H1 (cell line): Measurements from ENCODE around the gene R3HDM2. TPM values are rescaled to one million over a fixed set of nuclear protein-coding genes. Genes with fewer than 3 reads are reported as not detected.

Experiments
- CTCF ChIA-PET: fragments of 300-600 bp; sonication (Branson Sonifier 250); formaldehyde crosslinking; loops from one replicate; lab custom pipeline; 2021; ENCODE audit not compliant: partially characterized antibody; lab: Charles Lee
- POLR2A ChIA-PET: fragments of 300-600 bp; sonication (Branson Sonifier 250); formaldehyde crosslinking; loops from one replicate; lab custom pipeline; 2021; ENCODE audit warnings: inconsistent platforms; ENCODE audit not compliant: partially characterized antibody; lab: Charles Lee
- DNase-seq, 2 experiments: peaks; one replicate each; pipeline versions ENCODE4 v3.0.0 to v3.0.0-alpha.2; 2010 to 2022; ENCODE audit warnings: low spot score in 2 of 2, low read depth in 1 of 2, mixed read lengths in 1 of 2
- FAIRE-seq: peaks from 2 replicates; lab custom pipeline; 2011; peaks lifted over from hg19 to GRCh38; lab: Jason Lieb, UNC
- H2AFZ ChIP-seq: 2 replicates; pipeline ENCODE4 v1.8.1; 2012; ENCODE audit warnings: low read length, inconsistent platforms
- H2AK5ac ChIP-seq: 2 replicates; pipeline ENCODE4 v1.6.1; 2013; ENCODE audit warnings: low read depth, low read length
- H2BK120ac ChIP-seq: replicated peaks from 2 replicates; pipeline ENCODE3; 2013; ENCODE audit warnings: low read depth, low read length, inconsistent platforms
- H2BK12ac ChIP-seq: 2 replicates; pipeline ENCODE4 v1.6.1; 2013; ENCODE audit warnings: low read depth, low read length
- H2BK15ac ChIP-seq: 2 replicates; pipeline ENCODE4 v1.6.1; 2013; ENCODE audit warnings: low read length
- H2BK20ac ChIP-seq: 2 replicates; pipeline ENCODE4 v1.6.1; 2013; ENCODE audit warnings: low read length
- H2BK5ac ChIP-seq: 2 replicates; pipeline ENCODE4 v1.6.1; 2013; ENCODE audit warnings: low read depth, low read length
- H3K14ac ChIP-seq: 2 replicates; pipeline ENCODE4 v1.6.1; 2013; ENCODE audit warnings: inconsistent platforms; ENCODE audit not compliant: insufficient read length
- H3K18ac ChIP-seq: 2 replicates; pipeline ENCODE4 v1.6.1; 2013; ENCODE audit warnings: low read length; ENCODE audit errors: extremely low read depth
- H3K23ac ChIP-seq: 2 replicates; pipeline ENCODE4 v1.6.1; 2013; ENCODE audit warnings: inconsistent platforms; ENCODE audit not compliant: insufficient read length
- H3K23me2 ChIP-seq: 2 replicates; pipeline ENCODE4 v1.6.1; 2013; ENCODE audit warnings: low read depth, low read length
- H3K27ac ChIP-seq: 2 replicates; pipeline ENCODE4 v1.6.1; 2011; ENCODE audit warnings: low read depth, low read length, inconsistent platforms
- H3K27me3 ChIP-seq, 4 experiments: replicated peaks in 1 of 4; 1 replicate in 1 of 4; 2 replicates in 3 of 4; pipeline versions ENCODE4 v1.6.1 to v1.8.1; 2011 to 2013; ENCODE audit warnings: low read length in 3 of 4, mild to moderate bottlenecking in 3 of 4, inconsistent platforms in 2 of 4, mixed read lengths in 2 of 4, moderate library complexity in 1 of 4; ENCODE audit not compliant: control insufficient read depth in 3 of 4, insufficient read depth in 3 of 4; ENCODE audit errors: extremely low read depth in 1 of 4
- H3K36me3 ChIP-seq, 4 experiments: 2 replicates each; pipeline versions ENCODE4 v1.6.1 to v1.8.1; 2011 to 2013; ENCODE audit warnings: mild to moderate bottlenecking in 4 of 4, low read length in 3 of 4, moderate library complexity in 2 of 4, control low read depth in 1 of 4, inconsistent platforms in 1 of 4; ENCODE audit not compliant: insufficient read depth in 4 of 4, control insufficient read depth in 2 of 4
- H3K4ac ChIP-seq: replicated peaks from 2 replicates; pipeline ENCODE3; 2013; ENCODE audit warnings: low read length, low read depth, mixed read lengths, inconsistent platforms; ENCODE audit not compliant: insufficient read length
- H3K4me1 ChIP-seq, 4 experiments: replicated peaks in 1 of 4; 1 replicate in 1 of 4; 2 replicates in 3 of 4; pipeline versions ENCODE4 v1.6.1 to v1.8.1; 2011 to 2013; ENCODE audit warnings: low read length in 3 of 4, inconsistent platforms in 2 of 4, mixed read lengths in 1 of 4; ENCODE audit not compliant: insufficient read depth in 4 of 4, control insufficient read depth in 3 of 4
- H3K4me2 ChIP-seq, 2 experiments: 2 replicates each; pipeline versions ENCODE4 v1.6.1 to v1.8.1; 2011 to 2013; ENCODE audit warnings: low read depth in 2 of 2, low read length in 2 of 2, control low read depth in 1 of 2, inconsistent platforms in 1 of 2, mild to moderate bottlenecking in 1 of 2; ENCODE audit not compliant: insufficient read depth in 1 of 2
- H3K4me3 ChIP-seq, 4 experiments: fragments of 200-600, 300-600 bp in 1 of 4; sonication (generic), shearing (Covaris generic), sonication (Bioruptor Twin) in 1 of 4; 2 replicates each; pipeline versions ENCODE4 v1.5.1 to v1.8.1; 2011 to 2016; ENCODE audit warnings: low read length in 4 of 4, low read depth in 3 of 4, control low read depth in 2 of 4, inconsistent platforms in 2 of 4, mild to moderate bottlenecking in 2 of 4, mixed read lengths in 1 of 4, moderate library complexity in 1 of 4; ENCODE audit not compliant: insufficient read depth in 2 of 4; ENCODE audit errors: extremely low read depth in 1 of 4
- H3K56ac ChIP-seq: replicated peaks from 2 replicates; pipeline ENCODE3; 2013; ENCODE audit warnings: low read depth, mild to moderate bottlenecking, mixed read lengths, low read length, inconsistent platforms; ENCODE audit not compliant: insufficient read length
- H3K79me1 ChIP-seq: 2 replicates; pipeline ENCODE4 v1.6.1; 2013; ENCODE audit warnings: low read depth, low read length, control low read depth
- H3K79me2 ChIP-seq, 2 experiments: 2 replicates each; pipeline versions ENCODE4 v1.6.1 to v1.8.1; 2012 to 2013; ENCODE audit warnings: low read length in 2 of 2, mild to moderate bottlenecking in 2 of 2, inconsistent platforms in 1 of 2; ENCODE audit not compliant: insufficient read depth in 2 of 2, control insufficient read depth in 1 of 2
- H3K9ac ChIP-seq, 4 experiments: replicated peaks in 1 of 4; 1 replicate in 1 of 4; 2 replicates in 3 of 4; pipeline versions ENCODE4 v1.6.1 to v1.8.1; 2011 to 2013; ENCODE audit warnings: low read depth in 3 of 4, low read length in 3 of 4, control low read depth in 2 of 4, mild to moderate bottlenecking in 2 of 4, moderate library complexity in 2 of 4, inconsistent platforms in 1 of 4; ENCODE audit errors: extremely low read depth in 1 of 4
- H3K9me3 ChIP-seq, 2 experiments: 2 replicates each; pipeline versions ENCODE4 v1.6.1 to v1.8.1; 2012 to 2013; ENCODE audit warnings: mild to moderate bottlenecking in 2 of 2, moderate library complexity in 2 of 2, control low read depth in 1 of 2, inconsistent platforms in 1 of 2, low read depth in 1 of 2, low read length in 1 of 2, mixed read lengths in 1 of 2; ENCODE audit not compliant: insufficient read depth in 2 of 2
- H4K20me1 ChIP-seq, 2 experiments: replicated peaks in 1 of 2; 2 replicates each; pipeline versions ENCODE3 to v1.8.1; 2011 to 2013; ENCODE audit warnings: inconsistent platforms in 2 of 2, low read length in 2 of 2, mild to moderate bottlenecking in 1 of 2; ENCODE audit not compliant: insufficient read depth in 2 of 2, control insufficient read depth in 1 of 2
- H4K5ac ChIP-seq: 2 replicates; pipeline ENCODE4 v1.6.1; 2013; ENCODE audit warnings: low read length, low read depth, mixed read lengths, inconsistent platforms; ENCODE audit not compliant: insufficient read length
- H4K8ac ChIP-seq: 2 replicates; pipeline ENCODE4 v1.8.0; 2013; ENCODE audit warnings: mild to moderate bottlenecking, moderate library complexity, low read length, inconsistent platforms; ENCODE audit not compliant: insufficient read depth; ENCODE audit errors: extremely low read depth
- H4K91ac ChIP-seq: replicated peaks from 2 replicates; pipeline ENCODE3; 2013; ENCODE audit warnings: low read length, mixed read lengths, inconsistent platforms; ENCODE audit not compliant: insufficient read length
- CREB1 ChIP-seq: IDR thresholded peaks from 2 replicates; pipeline ENCODE4 v1.6.1; 2012; ENCODE audit warnings: inconsistent platforms
- RBBP5 ChIP-seq: IDR thresholded peaks from 2 replicates; pipeline ENCODE4 v1.7.1; 2012; ENCODE audit warnings: low read depth, mild to moderate bottlenecking, inconsistent platforms, low read length, moderate library complexity, borderline replicate concordance
- ZNF274 ChIP-seq: IDR thresholded peaks from 2 replicates; pipeline ENCODE4 v1.7.0; 2012; ENCODE audit warnings: low read length, borderline replicate concordance; ENCODE audit errors: extremely low read depth
- WGBS, 2 experiments: shearing (Covaris generic) in 1 of 2; methylation state at CpG; one replicate each; pipeline versions ENCODE4 v1.1.6 to v1.1.7; 2013 to 2015; ENCODE audit warnings: low lambda C conversion rate in 2 of 2, mixed read lengths in 2 of 2, inconsistent platforms in 1 of 2, low coverage in 1 of 2, missing lambda C conversion rate in 1 of 2; ENCODE audit not compliant: insufficient replicate concordance in 2 of 2, insufficient coverage in 1 of 2, insufficient read length in 1 of 2; ENCODE audit errors: extremely low coverage in 1 of 2, missing lambda C conversion rate in 1 of 2; 5-methylcytosine and 5-hydroxymethylcytosine counted together
- polyA plus RNA-seq, 7 experiments: library from polyadenylated mRNA; depleted of rRNA in 3 of 7; stranded (reverse) in 5 of 7; unstranded in 2 of 7; fragments of >200 nt in 5 of 7; fragments of 200-250 nt in 2 of 7; gene quantifications; 1 replicate in 5 of 7; 2 replicates in 1 of 7; 4 replicates in 1 of 7; pipeline versions ENCODE4 v1.2.1 to v1.2.3, GENCODE V29; 2011 to 2013; ENCODE audit warnings: missing spikeins in 2 of 7, mixed read lengths in 2 of 7
- total RNA-seq: library from RNA; stranded (reverse); fragmentation: NEBNext Ultra II Directional; extraction: Animal tissue kit (Norgen Biotek cat#: 25700); gene quantifications from 2 replicates; pipeline ENCODE4 v1.2.1, GENCODE V29; 2021
- TF ChIP-seq, protein P1 (sequence below): IDR thresholded peaks from 2 replicates; pipeline ENCODE4 v1.6.1; 2012; ENCODE audit warnings: inconsistent platforms

The R3HDM2 gene
- total and polyA plus RNA-seq, 2 of the 8 experiments (the other 6 are each of a cell fraction or from before 2014, with no cell fraction given), result 25.6 to 27.0 TPM

DNA sequence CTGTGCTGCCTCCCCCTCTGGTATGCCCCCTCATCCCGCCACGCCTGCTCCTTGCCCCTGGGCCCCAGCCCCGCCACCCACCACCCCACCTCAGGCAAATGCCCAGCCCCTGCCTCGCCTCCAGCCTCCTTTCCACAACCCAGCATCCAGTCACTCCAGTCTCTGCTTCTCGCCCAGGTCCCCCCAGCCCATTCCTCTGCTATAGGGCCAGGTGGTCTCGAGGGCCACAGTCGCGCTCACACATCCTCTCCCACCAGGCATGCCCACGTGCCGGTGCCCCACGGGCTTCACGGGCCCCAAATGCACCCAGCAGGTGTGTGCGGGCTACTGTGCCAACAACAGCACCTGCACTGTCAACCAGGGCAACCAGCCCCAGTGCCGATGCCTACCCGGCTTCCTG lies 220.4 kb downstream of the R3HDM2 start:
- Histone ChIP-seq H3K9me3 (no peaks in the 10 kb centered on the region), H3K27me3 (peaks cover 10 to 18% (median 17%) of the 10 kb centered on the region in 4 experiments), H3K9ac (no peak overlapping the region), H3K18ac (no peak overlapping the region), H3K4me2 (no peak overlapping the region), H2BK5ac (no peak overlapping the region), H2AFZ (no peak overlapping the region), H4K5ac (no peak overlapping the region), H3K23ac (no peak overlapping the region), H4K8ac (no peak overlapping the region), H3K79me2 (no peaks in the 10 kb centered on the region), H3K79me1 (no peaks in the 10 kb centered on the region), H4K91ac (no peak overlapping the region), H3K56ac (no peak overlapping the region), H3K14ac (no peak overlapping the region), H2AK5ac (no peak overlapping the region), H3K4ac (no peak overlapping the region), H2BK120ac (no peak overlapping the region), H3K4me3 (no peak overlapping the region), H3K23me2 (no peaks in the 10 kb centered on the region), H2BK12ac (no peak overlapping the region), H2BK15ac (no peak overlapping the region), H3K36me3 (peaks cover 16 to 51% (median 37%) of the 10 kb centered on the region in 4 experiments), H3K4me1 (peaks cover 7 to 18% (median 12%) of the 10 kb centered on the region in 4 experiments), H2BK20ac (no peak overlapping the region), H4K20me1 (peaks cover 7 to 15% of the 10 kb centered on the region in 2 experiments), H3K27ac (no peak overlapping the region)
- FAIRE-seq (no peak), DNase-seq (no peak)
- TF ChIP-seq RBBP5 (no peak), ZNF274 (no peak), CREB1 (no peak)
- TF ChIP-seq, protein P1, sequence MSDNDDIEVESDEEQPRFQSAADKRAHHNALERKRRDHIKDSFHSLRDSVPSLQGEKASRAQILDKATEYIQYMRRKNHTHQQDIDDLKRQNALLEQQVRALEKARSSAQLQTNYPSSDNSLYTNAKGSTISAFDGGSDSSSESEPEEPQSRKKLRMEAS, result no peak
- CTCF ChIA-PET, result interaction anchor here (1.0 to 10.1 kb wide), 3 partner anchors 27 to 50 kb away, joined by 3 to 726 read pairs (median 78); partner anchors contain the start of genes SHMT2 and STAC3
- POLR2A ChIA-PET, result interaction anchor here (1.0 to 7.0 kb wide), 6 partner anchors 9 to 28 kb away, joined by 3 to 53 read pairs (median 12); partner anchors contain the start of gene SHMT2
- WGBS, 2 experiments, result 97% methylated on average over 11 of the region's 15 CpGs; no CpG with 5 or more reads in 1 of the 2 experiments
